ENCODE data around the gene ARRB1.
"Not testable (repeated sequence)": the region's sequence is repeated elsewhere in the genome, so short reads cannot be mapped to it uniquely, and the experiment has no call there.

ARRB1 gene

GRCh38 chr11:75344186-75344585 lies 7.3 kb downstream of the ARRB1 start:
- no peak for DNase-seq (ENCODE audit: low read depth, low spot score)

GRCh38 chr11:75342966-75343870 lies 8.2 kb downstream of the ARRB1 start:
- peak; percentile 75 for DNase-seq (ENCODE audit: low read depth, low spot score)

- no peak for DNase-seq (ENCODE audit: low read depth, low spot score)
These were observed 9.1 kb downstream of the ARRB1 start for GRCh38 chr11:75342231-75342918.

GRCh38 chr11:75341612-75342011 lies 9.8 kb downstream of the ARRB1 start:
- DNase-seq (ENCODE audit: low read depth, low spot score), result no peak

- DNase-seq (ENCODE audit: low read depth, low spot score), result no peak
These were observed 11.6 kb downstream of the ARRB1 start for GRCh38 chr11:75339685-75340409.

GRCh38 chr11:75338516-75339208 lies 12.8 kb downstream of the ARRB1 start:
- DNase-seq (ENCODE audit: low read depth, low spot score), result no peak

- no peak for DNase-seq (ENCODE audit: low read depth, low spot score)
These were observed 14.2 kb downstream of the ARRB1 start for GRCh38 chr11:75337195-75337654.

- peak; percentile 54 for DNase-seq (ENCODE audit: low read depth, low spot score)
These were observed 16.5 kb downstream of the ARRB1 start for GRCh38 chr11:75334976-75335375.

GRCh38 chr11:75334402-75334891 lies 17.0 kb downstream of the ARRB1 start:
- DNase-seq (ENCODE audit: low read depth, low spot score), result no peak

- no peak for DNase-seq (ENCODE audit: low read depth, low spot score)
These were observed 17.7 kb downstream of the ARRB1 start for GRCh38 chr11:75333807-75334140.

- DNase-seq (ENCODE audit: low read depth, low spot score), result no peak
These were observed 18.2 kb downstream of the ARRB1 start for GRCh38 chr11:75333022-75333806.

- DNase-seq (ENCODE audit: low read depth, low spot score), result not testable (repeated sequence)
These were observed 19.7 kb downstream of the ARRB1 start for GRCh38 chr11:75331761-75332160.

GRCh38 chr11:75331304-75331703 lies 20.2 kb downstream of the ARRB1 start:
- peak; percentile 45 for DNase-seq (ENCODE audit: low read depth, low spot score)

- not testable (repeated sequence) for DNase-seq (ENCODE audit: low read depth, low spot score)
These were observed 20.6 kb downstream of the ARRB1 start for GRCh38 chr11:75330886-75331285.

GRCh38 chr11:75330291-75330690 lies 21.2 kb downstream of the ARRB1 start:
- no peak for DNase-seq (ENCODE audit: low read depth, low spot score)

GRCh38 chr11:75328426-75329277 lies 22.8 kb downstream of the ARRB1 start:
- DNase-seq (ENCODE audit: low read depth, low spot score), result peak; percentile 65

- DNase-seq (ENCODE audit: low read depth, low spot score), result no peak
These were observed 25.0 kb downstream of the ARRB1 start for GRCh38 chr11:75326439-75326810.

- DNase-seq (ENCODE audit: low read depth, low spot score), result no peak
These were observed 25.6 kb downstream of the ARRB1 start for GRCh38 chr11:75325713-75326438.

- no peak for DNase-seq (ENCODE audit: low read depth, low spot score)
These were observed 26.7 kb downstream of the ARRB1 start for GRCh38 chr11:75324740-75325139.
